Measurements from ENCODE around the gene HCFC1. TPM values are rescaled to one million over a fixed set of nuclear protein-coding genes. Genes with fewer than 3 reads are reported as not detected.

Gene HCFC1
- total and polyA plus RNA-seq, 9 donors: 13.3 to 62.5 (median 43.2) TPM

- no peak for DNase-seq
- H3K9me3 ChIP-seq: no peaks in the 10 kb centered on the region
- H3K36me3 ChIP-seq: no peaks in the 10 kb centered on the region
- no peak overlapping the region for H3K4me3 ChIP-seq
- H3K27me3 ChIP-seq: no peaks in the 10 kb centered on the region
- intact Hi-C loops (cut with DNase I): loop anchor here in 2 of 4 donors (10.0 kb wide), 2 partner anchors 341 to 981 kb away; no protein-coding TSS in a partner anchor
- no peak overlapping the region for H3K27ac ChIP-seq
- peaks cover 4% of the 10 kb centered on the region for H3K4me1 ChIP-seq (ENCODE audit: insufficient read depth)
- WGBS, 3 donors: 81 to 89% (median 86%) methylated on average over 24 of the region's 24 CpGs
- TF ChIP-seq POLR2A (IDR thresholded peaks at IDR 0.05): no peak
- TF ChIP-seq, protein P1, sequence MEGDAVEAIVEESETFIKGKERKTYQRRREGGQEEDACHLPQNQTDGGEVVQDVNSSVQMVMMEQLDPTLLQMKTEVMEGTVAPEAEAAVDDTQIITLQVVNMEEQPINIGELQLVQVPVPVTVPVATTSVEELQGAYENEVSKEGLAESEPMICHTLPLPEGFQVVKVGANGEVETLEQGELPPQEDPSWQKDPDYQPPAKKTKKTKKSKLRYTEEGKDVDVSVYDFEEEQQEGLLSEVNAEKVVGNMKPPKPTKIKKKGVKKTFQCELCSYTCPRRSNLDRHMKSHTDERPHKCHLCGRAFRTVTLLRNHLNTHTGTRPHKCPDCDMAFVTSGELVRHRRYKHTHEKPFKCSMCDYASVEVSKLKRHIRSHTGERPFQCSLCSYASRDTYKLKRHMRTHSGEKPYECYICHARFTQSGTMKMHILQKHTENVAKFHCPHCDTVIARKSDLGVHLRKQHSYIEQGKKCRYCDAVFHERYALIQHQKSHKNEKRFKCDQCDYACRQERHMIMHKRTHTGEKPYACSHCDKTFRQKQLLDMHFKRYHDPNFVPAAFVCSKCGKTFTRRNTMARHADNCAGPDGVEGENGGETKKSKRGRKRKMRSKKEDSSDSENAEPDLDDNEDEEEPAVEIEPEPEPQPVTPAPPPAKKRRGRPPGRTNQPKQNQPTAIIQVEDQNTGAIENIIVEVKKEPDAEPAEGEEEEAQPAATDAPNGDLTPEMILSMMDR (IDR thresholded peaks at IDR 0.05): no peak
- no peak for TF ChIP-seq EP300 (IDR thresholded peaks at IDR 0.05)
Measured at GRCh38 chrX:153945956-153946943, 25.4 kb downstream of the HCFC1 start.

DNA sequence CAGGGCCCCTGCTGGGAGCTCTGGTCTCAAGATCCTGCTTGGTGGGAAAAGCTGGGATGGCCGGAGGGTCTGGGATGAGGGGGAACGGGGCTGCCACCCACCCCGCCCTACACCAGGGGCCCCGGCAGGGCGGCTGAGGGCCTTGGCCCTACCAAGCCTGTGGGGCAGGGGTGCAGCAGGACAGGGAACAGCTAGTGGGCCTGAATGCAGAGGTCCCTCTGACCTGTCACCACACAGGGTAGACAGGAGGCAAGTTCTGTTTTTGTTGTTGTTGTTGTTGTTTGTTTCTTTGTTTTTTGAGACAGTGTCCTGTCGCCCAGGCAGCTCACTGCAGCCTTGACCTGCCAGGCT is 26.8 kb downstream of the HCFC1 start:
- TF ChIP-seq EP300 (IDR thresholded peaks at IDR 0.05) (no peak), POLR2A (IDR thresholded peaks at IDR 0.05) (no peak)
- Histone ChIP-seq H3K4me1 (ENCODE audit: insufficient read depth) (peaks cover 4% of the 10 kb centered on the region), H3K27me3 (no peaks in the 10 kb centered on the region), H3K36me3 (no peaks in the 10 kb centered on the region), H3K9me3 (no peaks in the 10 kb centered on the region), H3K27ac (no peak overlapping the region), H3K4me3 (no peak overlapping the region)
- intact Hi-C loops (cut with DNase I): loop anchor here in 2 of 4 donors (10.0 kb wide), 2 partner anchors 340 to 980 kb away; no protein-coding TSS in a partner anchor
- 54 to 69% (median 64%) methylated on average over 6 of the region's 6 CpGs for WGBS, 3 donors
- no peak for DNase-seq

DNA sequence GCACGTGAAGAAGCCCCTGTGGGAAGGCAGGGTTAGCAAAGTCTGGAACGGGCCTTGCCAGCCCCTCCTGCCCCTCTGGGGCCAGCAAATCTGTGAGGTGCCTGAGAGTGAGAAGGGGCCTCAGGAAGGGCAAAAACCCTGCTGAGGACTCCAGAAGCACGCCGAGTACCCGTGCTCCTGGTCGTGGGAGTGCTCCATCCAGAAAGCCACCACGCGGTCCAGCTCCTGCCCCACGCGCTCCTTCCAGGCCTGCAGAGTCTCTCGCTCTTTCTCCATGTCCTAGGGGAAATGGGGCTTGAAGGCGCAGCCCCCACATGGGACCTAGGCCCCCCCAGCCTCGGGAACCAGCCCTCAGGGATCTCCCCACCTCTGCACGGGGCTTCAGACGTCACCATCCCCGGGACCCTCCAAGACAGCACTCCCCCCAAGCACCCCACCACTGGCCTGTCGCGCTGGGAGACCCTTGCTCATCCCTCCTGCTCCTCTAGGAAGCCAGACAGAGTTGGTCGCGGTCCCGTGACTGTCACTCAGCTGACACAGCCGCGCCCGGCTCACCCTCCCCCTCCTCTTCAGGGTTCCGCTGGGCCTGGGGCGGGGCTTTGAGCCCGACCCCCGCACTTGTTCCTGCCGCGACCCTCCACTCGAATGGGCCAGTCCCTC is 27.3 kb downstream of the HCFC1 start, which contains the start of gene RENBP:
RENBP (minus strand) TSS at position 504 of the 660 bp plus-strand sequence; CDS start at position 471, 33 bp downstream.
- Histone ChIP-seq H3K27ac (no peak within 1 kb of the TSS), H3K36me3 (no peaks in the 10 kb centered on the region), H3K9me3 (no peaks in the 10 kb centered on the region), H3K27me3 (no peaks in the 10 kb centered on the region), H3K4me1 (ENCODE audit: insufficient read depth) (peaks cover 4% of the 10 kb centered on the region), H3K4me3 (no peak within 1 kb of the TSS)
- DNase-seq: no peak
- WGBS, 3 donors: 37 to 52% (median 44%) methylated on average over 31 of the region's 31 CpGs
- no peak for TF ChIP-seq EP300 (IDR thresholded peaks at IDR 0.05)
- TF ChIP-seq POLR2A (IDR thresholded peaks at IDR 0.05): no peak
- TF ChIP-seq, protein P1 (IDR thresholded peaks at IDR 0.05): no peak
- intact Hi-C loops (cut with DNase I): loop anchor here in 2 of 4 donors (10.0 kb wide), 2 partner anchors 339 to 979 kb away; no protein-coding TSS in a partner anchor

- H3K27ac ChIP-seq: no peak overlapping the region
- H3K4me1 ChIP-seq (ENCODE audit: insufficient read depth): no peaks in the 10 kb centered on the region
- no peak for DNase-seq
- H3K4me3 ChIP-seq: no peak overlapping the region
- H3K9me3 ChIP-seq: no peaks in the 10 kb centered on the region
- H3K27me3 ChIP-seq: no peaks in the 10 kb centered on the region
- intact Hi-C loops (cut with DNase I): loop anchor here in 2 of 4 donors (10.0 kb wide), 2 partner anchors 337 to 977 kb away; no protein-coding TSS in a partner anchor
- 42 to 57% (median 47%) methylated on average over 20 to 23 of the region's 23 CpGs for WGBS, 3 donors
- H3K36me3 ChIP-seq: no peaks in the 10 kb centered on the region
- TF ChIP-seq, protein P1 (IDR thresholded peaks at IDR 0.05): no peak
- TF ChIP-seq POLR2A (IDR thresholded peaks at IDR 0.05): no peak
- TF ChIP-seq EP300 (IDR thresholded peaks at IDR 0.05): no peak
Measured at GRCh38 chrX:153941336-153942252, 30.0 kb downstream of the HCFC1 start.

Data from ovary (tissue), 9 donors.